HEK293 (cell line): ENCODE results near the gene RFNG.

Experiments
- CTCF ChIA-PET: fragments of 350-600 bp; formaldehyde crosslinking; extraction: SDS; loops from one replicate; lab custom pipeline; 2021; ENCODE audit warnings: antibody characterized with exemption; lab: Yijun Ruan, JAX
- POLR2A ChIA-PET: fragments of 300-600 bp; formaldehyde crosslinking; extraction: SDS; loops from one replicate; lab custom pipeline; 2020; ENCODE audit warnings: antibody characterized with exemption, inconsistent platforms; lab: Yijun Ruan, JAX
- H3K27ac ChIP-seq: fragments of 200-500 bp; sonication (Bioruptor generic); 2 replicates; pipeline ENCODE4 v1.5.1; 2014; ENCODE audit warnings: low read depth, low read length, control low read depth, inconsistent platforms; ENCODE audit errors: extremely low read depth
- H3K36me3 ChIP-seq, 2 experiments: fragments of 200-500 bp in 1 of 2; sonication (Bioruptor generic) in 1 of 2; 1 replicate in 1 of 2; 2 replicates in 1 of 2; pipeline ENCODE4 v1.5.1; 2014 to 2017; ENCODE audit warnings: inconsistent platforms in 2 of 2, low read length in 2 of 2; ENCODE audit not compliant: control insufficient read depth in 2 of 2, insufficient read depth in 1 of 2
- H3K4me1 ChIP-seq: fragments of 200-500 bp; sonication (Bioruptor generic); 2 replicates; pipeline ENCODE4 v1.5.1; 2014; ENCODE audit warnings: mild to moderate bottlenecking, low read length, inconsistent platforms; ENCODE audit not compliant: control insufficient read depth, insufficient read depth
- H3K4me3 ChIP-seq: 2 replicates; pipeline ENCODE4 v1.5.1; 2011; ENCODE audit warnings: low read depth, mild to moderate bottlenecking, control low read depth, low read length, moderate library complexity
- H3K9me3 ChIP-seq: fragments of 200-500 bp; sonication (Bioruptor generic); 2 replicates; pipeline ENCODE4 v1.5.1; 2014; ENCODE audit warnings: low read depth, low read length, inconsistent platforms; ENCODE audit not compliant: control insufficient read depth, insufficient read depth
- GLIS1 ChIP-seq: fragments of 450-650 bp; formaldehyde crosslinking; IDR thresholded peaks from 2 replicates; pipeline ENCODE4 v1.5.1; 2016; ENCODE audit warnings: missing biosample characterization, missing genetic modification characterization
- GLIS2 ChIP-seq: fragments of 450-650 bp; formaldehyde crosslinking; IDR thresholded peaks from 2 replicates; pipeline ENCODE4 v1.5.1; 2016; ENCODE audit warnings: missing biosample characterization, missing genetic modification characterization
- KLF10 ChIP-seq: fragments of 450-650 bp; IDR thresholded peaks from 2 replicates; pipeline ENCODE4 v1.5.1; 2018; ENCODE audit warnings: missing biosample characterization, mild to moderate bottlenecking, missing genetic modification characterization
- KLF8 ChIP-seq: fragments of 450-650 bp; formaldehyde crosslinking; IDR thresholded peaks from 2 replicates; pipeline ENCODE4 v1.5.1; 2016; ENCODE audit warnings: missing biosample characterization, missing genetic modification characterization
- SP2 ChIP-seq: fragments of 450-650 bp; formaldehyde crosslinking; IDR thresholded peaks from 2 replicates; pipeline ENCODE4 v1.5.1; 2016; ENCODE audit warnings: missing biosample characterization, missing genetic modification characterization
- SP3 ChIP-seq: fragments of 450-650 bp; formaldehyde crosslinking; IDR thresholded peaks from 2 replicates; pipeline ENCODE4 v1.5.1; 2016; ENCODE audit warnings: missing biosample characterization, missing genetic modification characterization
- ZBTB10 ChIP-seq: fragments of 450-650 bp; formaldehyde crosslinking; IDR thresholded peaks from 2 replicates; pipeline ENCODE4 v1.5.1; 2016; ENCODE audit warnings: missing biosample characterization, missing genetic modification characterization
- ZBTB17 ChIP-seq: fragments of 450-650 bp; formaldehyde crosslinking; IDR thresholded peaks from 2 replicates; pipeline ENCODE4 v1.5.1; 2016; ENCODE audit warnings: missing biosample characterization, missing genetic modification characterization
- ZBTB20 ChIP-seq: fragments of 450-650 bp; formaldehyde crosslinking; IDR thresholded peaks from 2 replicates; pipeline ENCODE4 v1.5.1; 2016; ENCODE audit warnings: missing biosample characterization, missing genetic modification characterization
- ZBTB26 ChIP-seq: fragments of 450-650 bp; formaldehyde crosslinking; optimal IDR thresholded peaks from 2 replicates; pipeline ENCODE3; 2016; ENCODE audit warnings: missing biosample characterization, mild to moderate bottlenecking, missing genetic modification characterization
- ZFP69B ChIP-seq: fragments of 450-650 bp; formaldehyde crosslinking; IDR thresholded peaks from 2 replicates; pipeline ENCODE4 v1.5.1; 2016; ENCODE audit warnings: missing biosample characterization, missing genetic modification characterization
- ZIC2 ChIP-seq: fragments of 450-650 bp; formaldehyde crosslinking; IDR thresholded peaks from 2 replicates; pipeline ENCODE4 v1.5.1; 2016; ENCODE audit warnings: missing biosample characterization, missing genetic modification characterization
- ZNF169 ChIP-seq: fragments of 450-650 bp; formaldehyde crosslinking; IDR thresholded peaks from 2 replicates; pipeline ENCODE4 v1.5.1; 2016; ENCODE audit warnings: missing biosample characterization, missing genetic modification characterization
- ZNF248 ChIP-seq: fragments of 450-650 bp; formaldehyde crosslinking; IDR thresholded peaks from 2 replicates; pipeline ENCODE4 v1.5.1; 2017; ENCODE audit warnings: missing biosample characterization, missing genetic modification characterization
- ZNF335 ChIP-seq: fragments of 450-650 bp; formaldehyde crosslinking; conservative IDR thresholded peaks from 2 replicates; pipeline ENCODE4 v1.5.1; 2016; ENCODE audit warnings: missing biosample characterization, missing genetic modification characterization
- ZNF423 ChIP-seq: fragments of 450-650 bp; formaldehyde crosslinking; IDR thresholded peaks from 2 replicates; pipeline ENCODE4 v1.5.1; 2016; ENCODE audit warnings: missing biosample characterization, missing genetic modification characterization
- ZNF544 ChIP-seq: fragments of 450-650 bp; formaldehyde crosslinking; IDR thresholded peaks from 2 replicates; pipeline ENCODE4 v1.5.0; 2017; ENCODE audit warnings: missing biosample characterization, missing genetic modification characterization
- ZNF600 ChIP-seq: fragments of 450-650 bp; formaldehyde crosslinking; IDR thresholded peaks from 2 replicates; pipeline ENCODE4 v1.5.1; 2016; ENCODE audit warnings: missing biosample characterization, missing genetic modification characterization
- ZNF645 ChIP-seq: fragments of 450-650 bp; formaldehyde crosslinking; IDR thresholded peaks from 2 replicates; pipeline ENCODE4; 2016; ENCODE audit warnings: missing biosample characterization, missing genetic modification characterization
- ZNF692 ChIP-seq: fragments of 450-650 bp; formaldehyde crosslinking; IDR thresholded peaks from 2 replicates; pipeline ENCODE4 v1.5.1; 2016; ENCODE audit warnings: missing biosample characterization, missing genetic modification characterization
- ZNF792 ChIP-seq: fragments of 450-650 bp; formaldehyde crosslinking; IDR thresholded peaks from 2 replicates; pipeline ENCODE4 v1.5.1; 2016; ENCODE audit warnings: missing biosample characterization, missing genetic modification characterization
- TF ChIP-seq, protein P1 (sequence below): sonication (generic); formaldehyde crosslinking; IDR thresholded peaks from 2 replicates; pipeline ENCODE4 v1.8.1; 2022; ENCODE audit warnings: mild to moderate bottlenecking, moderate library complexity, missing genetic modification reagents
- TF ChIP-seq, protein P2 (sequence below): fragments of 450-650 bp; formaldehyde crosslinking; IDR thresholded peaks from 2 replicates; pipeline ENCODE4 v1.5.0; 2017; ENCODE audit warnings: missing biosample characterization, missing genetic modification characterization, borderline replicate concordance

Gene RFNG

GRCh38 chr17:82051776-82052637 is at the start of gene RFNG, which contains the start of gene GPS1:
RFNG (minus strand) TSS chr17:82051811; CDS start chr17:82051766, 45 bp downstream.
GPS1 (plus strand) TSS chr17:82051898; CDS start chr17:82051932, 34 bp downstream.
- peaks cover 7% of the 10 kb centered on the region for H3K4me1 ChIP-seq
- ChIA-PET CTCF (interaction anchor here (0.5 to 0.7 kb wide), 3 partner anchors 14 to 145 kb away, joined by 3 read pairs; partner anchors contain the start of gene DCXR), POLR2A (interaction anchor here (0.5 to 14.2 kb wide), 9 partner anchors 10 to 244 kb away, joined by 3 to 96 read pairs (median 4); partner anchors contain the start of genes DCXR, DUS1L, FASN and RAC3)
- H3K27ac ChIP-seq: peak within 1 kb of the TSS; percentile 73
- H3K36me3 ChIP-seq: peaks cover 0 to 78% of the 10 kb centered on the region in 2 experiments; a peak in 2 of 3 replicates
- peak within 1 kb of the TSS; percentile 83 for H3K4me3 ChIP-seq
- no peaks in the 10 kb centered on the region for H3K9me3 ChIP-seq
- TF ChIP-seq ZNF645 (tag by site-specific recombination): peak; percentile 27; the same call in 1 of the 2 replicates
- TF ChIP-seq SP3 (tag by site-specific recombination): peak; percentile 37; the same call in 1 of the 2 replicates
- peak; percentile 51 for TF ChIP-seq GLIS1 (tag by site-specific recombination)
- peak; percentile 20; the same call in 1 of the 2 replicates for TF ChIP-seq KLF8
- TF ChIP-seq ZNF169 (tag by site-specific recombination): no peak
- peak; percentile 44 for TF ChIP-seq ZNF335 (tag by site-specific recombination)
- no peak for TF ChIP-seq ZNF544 (tag by site-specific recombination)
- peak; percentile 66 for TF ChIP-seq ZBTB26 (tag by site-specific recombination)
- TF ChIP-seq, protein P1, sequence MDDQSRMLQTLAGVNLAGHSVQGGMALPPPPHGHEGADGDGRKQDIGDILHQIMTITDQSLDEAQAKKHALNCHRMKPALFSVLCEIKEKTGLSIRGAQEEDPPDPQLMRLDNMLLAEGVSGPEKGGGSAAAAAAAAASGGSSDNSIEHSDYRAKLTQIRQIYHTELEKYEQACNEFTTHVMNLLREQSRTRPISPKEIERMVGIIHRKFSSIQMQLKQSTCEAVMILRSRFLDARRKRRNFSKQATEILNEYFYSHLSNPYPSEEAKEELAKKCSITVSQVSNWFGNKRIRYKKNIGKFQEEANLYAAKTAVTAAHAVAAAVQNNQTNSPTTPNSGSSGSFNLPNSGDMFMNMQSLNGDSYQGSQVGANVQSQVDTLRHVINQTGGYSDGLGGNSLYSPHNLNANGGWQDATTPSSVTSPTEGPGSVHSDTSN (CRISPR knock-in tag): peak; percentile 55; the same call in 1 of the 2 replicates
- peak; percentile 50; the same call in 1 of the 2 replicates for TF ChIP-seq ZNF600 (tag by site-specific recombination)
- peak; percentile 76 for TF ChIP-seq GLIS2 (tag by site-specific recombination)
- TF ChIP-seq KLF10 (tag by site-specific recombination): peak; percentile 40; the same call in 1 of the 2 replicates
- TF ChIP-seq ZNF792 (tag by site-specific recombination): no peak
- peak; percentile 95 for TF ChIP-seq ZIC2 (tag by site-specific recombination)
- TF ChIP-seq ZNF423 (tag by site-specific recombination): no peak
- TF ChIP-seq ZBTB20 (tag by site-specific recombination): peak; percentile 41; the same call in 1 of the 2 replicates
- TF ChIP-seq ZBTB10 (tag by site-specific recombination): peak; percentile 39; the same call in 1 of the 2 replicates
- TF ChIP-seq, protein P2, sequence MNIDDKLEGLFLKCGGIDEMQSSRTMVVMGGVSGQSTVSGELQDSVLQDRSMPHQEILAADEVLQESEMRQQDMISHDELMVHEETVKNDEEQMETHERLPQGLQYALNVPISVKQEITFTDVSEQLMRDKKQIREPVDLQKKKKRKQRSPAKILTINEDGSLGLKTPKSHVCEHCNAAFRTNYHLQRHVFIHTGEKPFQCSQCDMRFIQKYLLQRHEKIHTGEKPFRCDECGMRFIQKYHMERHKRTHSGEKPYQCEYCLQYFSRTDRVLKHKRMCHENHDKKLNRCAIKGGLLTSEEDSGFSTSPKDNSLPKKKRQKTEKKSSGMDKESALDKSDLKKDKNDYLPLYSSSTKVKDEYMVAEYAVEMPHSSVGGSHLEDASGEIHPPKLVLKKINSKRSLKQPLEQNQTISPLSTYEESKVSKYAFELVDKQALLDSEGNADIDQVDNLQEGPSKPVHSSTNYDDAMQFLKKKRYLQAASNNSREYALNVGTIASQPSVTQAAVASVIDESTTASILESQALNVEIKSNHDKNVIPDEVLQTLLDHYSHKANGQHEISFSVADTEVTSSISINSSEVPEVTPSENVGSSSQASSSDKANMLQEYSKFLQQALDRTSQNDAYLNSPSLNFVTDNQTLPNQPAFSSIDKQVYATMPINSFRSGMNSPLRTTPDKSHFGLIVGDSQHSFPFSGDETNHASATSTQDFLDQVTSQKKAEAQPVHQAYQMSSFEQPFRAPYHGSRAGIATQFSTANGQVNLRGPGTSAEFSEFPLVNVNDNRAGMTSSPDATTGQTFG (tag by site-specific recombination): no peak
- peak; percentile 48 for TF ChIP-seq SP2 (tag by site-specific recombination)
- peak; percentile 68 for TF ChIP-seq ZNF692 (tag by site-specific recombination)
- 0 out of 2 replicates have a peak, but pooled peaks have one; percentile 14 for TF ChIP-seq ZBTB17
- TF ChIP-seq ZFP69B (tag by site-specific recombination): peak; percentile 57; the same call in 1 of the 2 replicates
- no peak for TF ChIP-seq ZNF248 (tag by site-specific recombination)
